NCI-H82 treated with DMSO at 0.1 percent for 48 hours (cell line): ENCODE data around the gene WIF1.

Experiments used
- DNase-seq: peaks from one replicate; lab custom pipeline; 2025; ENCODE audit not compliant: unreplicated experiment; lab: John Stamatoyannopoulos, UW

WIF1 gene

DNA sequence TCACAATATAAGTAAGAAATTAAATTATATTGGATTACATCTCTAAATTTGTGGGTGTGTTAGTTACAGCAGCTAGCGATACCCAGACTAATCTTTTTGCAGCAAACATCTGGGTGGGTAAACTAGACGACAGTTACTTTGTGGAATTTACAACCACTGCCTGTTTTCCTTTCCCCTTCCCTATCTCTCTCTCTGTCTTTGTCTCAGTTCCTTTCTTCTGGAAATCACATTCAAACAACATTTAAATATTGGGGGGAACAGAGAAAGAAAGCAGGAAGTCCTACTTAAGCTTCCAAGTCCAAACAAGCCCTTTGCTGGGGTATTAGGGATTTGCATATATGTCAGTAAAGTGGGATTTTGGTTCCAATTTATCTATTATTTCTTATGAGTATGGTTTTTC, 97.6 kb downstream of the WIF1 start:
- DNase-seq, result peak; percentile 84

DNA sequence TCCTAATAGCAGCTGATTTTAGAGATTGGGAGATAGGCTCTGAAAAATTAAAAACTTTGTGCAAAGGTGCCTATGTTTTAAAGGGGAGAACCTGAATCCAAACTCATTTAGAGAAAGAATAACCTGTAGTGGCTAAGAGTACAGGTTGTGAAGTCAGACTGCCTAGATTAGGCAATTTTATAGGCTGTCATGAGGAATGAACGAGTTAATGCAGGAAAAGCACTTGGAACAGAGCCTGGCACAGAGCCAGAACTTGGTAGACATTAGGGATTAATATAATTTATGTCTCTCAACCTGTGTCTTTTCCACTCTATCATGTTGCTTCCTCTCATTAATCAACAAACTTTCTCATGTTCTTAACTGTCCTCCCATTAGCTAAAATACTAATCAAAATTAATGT, 98.1 kb downstream of the WIF1 start:
- DNase-seq, result peak; percentile 84

GRCh38 chr12:65022421-65022820, 98.7 kb downstream of the WIF1 start:
- DNase-seq, result no peak

DNA sequence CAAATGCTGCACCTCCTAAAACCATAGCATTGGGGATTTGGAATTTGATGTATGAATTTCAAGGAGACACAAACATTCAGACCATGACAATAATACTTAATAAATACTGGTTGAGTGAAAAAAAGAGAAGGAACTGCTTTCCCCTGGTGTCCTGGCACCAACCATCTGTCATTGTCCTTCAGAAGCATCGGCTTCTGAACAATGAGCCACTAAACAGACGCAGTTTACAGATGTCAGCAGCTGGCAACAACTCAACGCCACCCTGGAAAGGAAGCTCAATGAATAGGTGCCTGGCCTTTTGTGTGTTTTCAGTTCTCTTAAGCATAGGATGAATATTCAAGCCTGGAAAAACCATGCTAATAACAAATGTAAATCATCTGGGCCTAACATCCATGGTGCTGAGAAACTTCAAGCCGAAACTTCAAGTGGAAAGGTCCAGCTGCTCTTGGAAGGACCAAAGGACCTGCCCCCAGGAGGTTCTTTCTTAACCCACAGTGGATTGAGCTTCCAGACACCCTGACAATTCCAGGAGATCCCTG, 101.3 kb downstream of the WIF1 start:
- DNase-seq, result no peak

DNA sequence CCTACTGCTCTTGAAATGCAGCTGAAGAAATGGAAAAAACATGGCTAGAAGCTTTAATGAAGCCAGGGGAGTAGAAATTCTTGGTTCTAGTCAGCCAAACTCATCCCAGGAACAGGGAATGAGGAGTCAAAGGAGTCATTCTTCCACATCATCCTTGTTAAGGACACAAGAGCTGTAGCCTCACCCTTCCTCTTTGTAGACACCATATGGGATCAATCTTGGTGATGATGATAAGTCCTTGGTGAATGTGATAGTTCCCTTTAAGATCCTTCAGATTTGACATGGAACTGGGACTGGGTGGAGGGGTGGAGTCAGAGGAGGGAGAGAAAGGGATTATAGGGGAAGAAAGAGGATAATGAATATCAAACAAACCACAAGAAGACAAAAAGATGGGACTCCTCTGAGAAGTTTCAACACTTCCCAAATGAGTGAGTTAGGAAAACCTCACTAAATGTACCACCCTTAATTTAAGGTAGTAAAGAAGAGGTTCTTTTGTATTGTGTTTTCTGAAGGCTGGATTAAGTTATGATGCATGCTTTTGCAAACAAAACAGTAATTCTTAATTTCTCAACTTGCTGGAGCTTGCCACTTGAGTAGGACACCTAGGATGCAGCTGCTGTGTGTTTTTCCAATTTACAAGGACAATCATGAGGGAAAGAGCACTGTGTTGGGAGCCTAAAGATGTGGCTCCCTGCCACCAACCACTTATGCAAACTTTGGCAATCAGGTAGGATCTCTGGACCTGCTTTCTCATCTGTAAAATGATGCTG, 104.0 kb downstream of the WIF1 start:
- DNase-seq, result no peak

GRCh38 chr12:65015850-65016249, 105.3 kb downstream of the WIF1 start:
- DNase-seq, result no peak

DNA sequence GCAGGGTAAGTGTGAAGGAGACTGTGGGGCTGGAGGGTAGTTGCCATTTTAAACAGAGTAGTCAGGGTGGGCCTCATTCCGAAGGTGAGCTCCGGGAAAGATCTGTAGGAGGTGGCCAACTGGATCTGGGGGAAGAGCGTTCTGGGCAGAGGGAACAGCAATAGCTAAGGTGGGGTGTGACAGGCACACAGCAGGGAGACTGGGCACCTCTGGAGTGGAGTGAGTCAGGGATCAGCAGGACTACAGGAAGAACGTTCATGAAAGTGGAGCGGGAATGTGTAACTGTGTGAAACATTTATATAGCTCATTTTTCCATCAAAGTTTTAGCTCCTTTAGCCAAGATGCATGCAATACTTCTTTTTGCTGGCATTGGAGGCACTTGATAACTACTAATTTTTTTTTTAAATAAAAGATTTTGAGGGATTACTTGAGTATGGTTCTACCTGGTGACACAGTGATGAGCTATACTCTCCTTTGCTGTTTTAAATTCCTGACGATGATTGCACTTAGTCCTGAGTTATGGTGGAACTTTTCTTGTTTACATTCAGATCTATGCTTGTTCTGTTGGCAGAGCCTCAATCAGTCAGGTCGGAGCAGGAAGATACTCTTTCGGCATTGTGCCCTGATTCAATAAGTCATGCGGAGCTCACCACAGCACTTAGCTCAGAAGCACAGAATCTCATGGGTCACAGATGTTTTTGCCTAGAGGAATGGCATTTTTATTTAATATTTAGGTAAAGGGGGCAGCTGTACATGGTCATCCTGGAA, 106.4 kb downstream of the WIF1 start:
- DNase-seq, result no peak

DNA sequence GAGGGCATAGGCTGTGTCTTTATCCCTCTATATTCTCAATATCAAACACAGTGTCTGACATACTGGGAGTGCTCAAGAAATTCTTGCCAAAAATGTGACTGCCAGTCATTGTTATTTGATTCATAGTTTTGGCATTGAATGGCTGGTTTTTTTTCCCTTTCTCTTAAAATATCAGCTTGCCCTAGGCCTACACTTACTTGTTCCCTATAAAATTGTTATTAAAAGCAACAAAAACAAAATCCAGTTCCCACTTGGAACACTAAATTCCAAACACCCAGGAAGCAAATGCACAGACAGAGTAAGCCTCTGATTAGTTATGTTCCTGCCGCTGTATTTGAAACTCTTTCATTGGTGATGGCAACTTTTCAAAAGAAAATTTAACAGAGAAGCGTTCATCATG, 110.7 kb downstream of the WIF1 start:
- DNase-seq, result no peak

DNA sequence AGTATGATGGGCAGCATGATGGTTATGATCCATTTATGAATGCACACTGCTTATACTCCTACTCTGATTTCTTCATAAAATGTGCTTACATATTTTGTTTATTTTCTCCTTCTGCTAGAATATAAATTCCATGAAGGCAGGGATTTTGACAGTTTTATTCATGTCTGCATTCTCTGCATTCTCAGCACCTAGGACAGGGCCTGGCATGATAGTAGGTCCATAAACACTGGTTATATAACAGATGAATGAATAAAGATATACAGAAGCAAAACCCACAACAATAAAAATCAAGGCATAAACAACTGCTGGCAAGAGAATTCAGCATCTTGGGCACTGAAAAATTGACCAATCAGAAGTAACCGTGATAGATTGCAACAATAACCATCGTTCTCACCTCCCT, 115.4 kb downstream of the WIF1 start:
- DNase-seq, result no peak

DNA sequence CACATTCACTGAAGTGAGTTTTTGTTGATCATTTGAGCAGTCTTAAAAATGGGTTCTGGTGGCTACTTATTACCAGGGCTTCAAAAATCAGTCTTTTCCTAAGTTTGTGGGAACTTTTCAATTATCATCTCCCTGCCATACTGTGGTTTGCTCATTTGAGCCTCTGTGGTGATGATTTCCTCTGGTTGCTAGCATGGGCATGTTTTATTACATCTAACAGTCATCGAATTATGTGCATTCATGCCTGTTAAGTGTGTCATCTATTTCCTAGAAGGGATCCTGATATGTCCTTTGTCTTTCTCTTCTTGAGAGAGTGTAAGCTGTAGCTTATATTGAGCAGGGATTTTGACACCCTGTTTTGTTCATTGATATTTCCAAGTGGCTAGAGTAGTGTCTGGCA, 116.8 kb downstream of the WIF1 start:
- no peak for DNase-seq
